ENCODE results near the gene RRAGD.

Gene RRAGD

GRCh38 chr6:89434954-89435353 is 22.9 kb upstream of the RRAGD start:
- Histone ChIP-seq H3K9me3 (replicated peaks; ENCODE audit: low read length) (no peaks in the 10 kb centered on the region), H3K9ac (ENCODE audit: low read depth, low read length) (no peak overlapping the region), H3K4me2 (ENCODE audit: low read length) (no peak overlapping the region), H3K27me3 (ENCODE audit: control insufficient read depth, insufficient read depth, low read length) (peaks cover 42% of the 10 kb centered on the region), H3K36me3 (ENCODE audit: insufficient read depth, low read length) (no peaks in the 10 kb centered on the region), H3K4me1 (ENCODE audit: control insufficient read depth, insufficient read depth, low read length) (peaks cover 3% of the 10 kb centered on the region), H3K4me3 (ENCODE audit: low read length) (no peak overlapping the region)

DNA sequence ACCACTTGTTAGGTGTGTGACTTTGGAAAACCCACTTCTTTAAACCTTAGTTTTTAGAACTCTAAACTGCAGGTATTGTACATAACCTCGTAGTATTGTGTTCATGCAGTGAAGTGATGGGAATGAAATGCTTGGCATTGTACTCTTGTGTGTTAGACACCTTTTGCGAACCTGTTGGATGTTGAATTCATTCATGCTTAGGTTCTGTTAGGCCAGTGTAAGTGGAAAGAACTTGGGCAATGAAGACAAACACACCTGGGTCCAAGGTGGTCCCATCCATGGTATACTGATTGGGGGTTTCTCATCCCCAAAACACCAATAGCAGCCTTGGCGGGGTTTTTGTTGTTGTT is 22.1 kb upstream of the RRAGD start:
- Histone ChIP-seq H3K4me2 (ENCODE audit: low read length) (no peak overlapping the region), H3K4me1 (ENCODE audit: control insufficient read depth, insufficient read depth, low read length) (peaks cover 3% of the 10 kb centered on the region), H3K9ac (ENCODE audit: low read depth, low read length) (no peak overlapping the region), H3K9me3 (replicated peaks; ENCODE audit: low read length) (no peaks in the 10 kb centered on the region), H3K27me3 (ENCODE audit: control insufficient read depth, insufficient read depth, low read length) (peaks cover 43% of the 10 kb centered on the region), H3K36me3 (ENCODE audit: insufficient read depth, low read length) (no peaks in the 10 kb centered on the region), H3K4me3 (ENCODE audit: low read length) (no peak overlapping the region)

DNA sequence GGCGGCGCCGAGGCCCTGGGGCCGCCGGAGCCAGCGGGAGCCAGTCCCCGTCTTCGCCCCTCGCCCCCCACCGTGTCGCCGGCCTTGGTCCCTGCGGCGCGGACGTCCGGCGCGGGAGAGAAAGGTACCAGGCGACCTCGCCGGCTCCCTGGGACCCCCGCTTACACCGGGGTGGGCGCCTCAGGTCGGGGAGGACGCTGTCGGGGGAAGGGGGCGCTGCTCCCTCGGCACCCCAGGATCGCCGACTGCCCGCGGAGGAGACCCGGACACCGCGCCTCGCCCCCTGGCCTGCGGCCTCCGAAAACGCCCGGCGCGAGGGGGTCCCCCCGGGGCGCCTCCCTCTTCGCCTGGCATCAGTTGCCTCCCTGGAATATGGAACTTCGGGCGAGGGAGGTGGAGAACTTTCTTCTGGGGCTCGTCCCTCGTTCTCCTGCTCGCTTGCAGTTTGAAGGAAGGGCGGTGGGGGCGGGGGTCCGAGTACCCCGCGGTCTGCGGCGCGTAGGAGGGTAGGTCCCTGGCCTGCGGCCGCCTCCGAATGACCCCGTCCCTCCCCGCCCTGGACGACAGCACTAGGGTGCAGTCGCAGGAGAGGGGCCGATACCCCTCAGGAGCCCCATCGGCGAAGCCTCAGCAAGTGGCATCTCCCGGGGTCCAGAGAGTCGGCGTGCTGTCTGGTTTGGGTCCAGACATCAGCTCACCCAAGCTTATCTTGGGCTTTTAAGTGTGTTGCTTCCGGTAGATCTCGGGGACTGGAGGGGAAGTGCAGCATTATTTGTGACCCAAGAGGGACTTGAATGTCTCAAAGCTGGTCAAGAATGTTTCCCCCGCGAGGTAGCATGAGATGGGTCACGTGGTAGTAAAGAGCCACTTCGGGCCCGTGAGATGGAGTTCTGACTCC is 21.4 kb upstream of the RRAGD start:
- Histone ChIP-seq H3K4me1 (ENCODE audit: control insufficient read depth, insufficient read depth, low read length) (peaks cover 3% of the 10 kb centered on the region), H3K9ac (ENCODE audit: low read depth, low read length) (peak overlapping the region; percentile 49)

GRCh38 chr6:89432875-89433251 is 20.8 kb upstream of the RRAGD start, which contains the start of gene ANKRD6:
ANKRD6 (plus strand) TSS chr6:89433152; CDS start chr6:89566977, 133,825 bp downstream.
- Histone ChIP-seq H3K36me3 (ENCODE audit: insufficient read depth, low read length) (no peaks in the 10 kb centered on the region), H3K9ac (ENCODE audit: low read depth, low read length) (peak within 1 kb of the TSS; percentile 49), H3K9me3 (replicated peaks; ENCODE audit: low read length) (no peaks in the 10 kb centered on the region), H3K4me1 (ENCODE audit: control insufficient read depth, insufficient read depth, low read length) (peaks cover 3% of the 10 kb centered on the region), H3K4me2 (ENCODE audit: low read length) (peak within 1 kb of the TSS; percentile 90), H3K4me3 (ENCODE audit: low read length) (peak within 1 kb of the TSS; percentile 69), H3K27me3 (ENCODE audit: control insufficient read depth, insufficient read depth, low read length) (peaks cover 43% of the 10 kb centered on the region)

More for the DNA sequence above, 21.4 kb upstream of the RRAGD start:
- peaks cover 43% of the 10 kb centered on the region for H3K27me3 ChIP-seq (ENCODE audit: control insufficient read depth, insufficient read depth, low read length)
- H3K36me3 ChIP-seq (ENCODE audit: insufficient read depth, low read length): no peaks in the 10 kb centered on the region
- peak overlapping the region; percentile 69 for H3K4me3 ChIP-seq (ENCODE audit: low read length)
- no peaks in the 10 kb centered on the region for H3K9me3 ChIP-seq (replicated peaks; ENCODE audit: low read length)
- peak overlapping the region; percentile 90 for H3K4me2 ChIP-seq (ENCODE audit: low read length)

DNA sequence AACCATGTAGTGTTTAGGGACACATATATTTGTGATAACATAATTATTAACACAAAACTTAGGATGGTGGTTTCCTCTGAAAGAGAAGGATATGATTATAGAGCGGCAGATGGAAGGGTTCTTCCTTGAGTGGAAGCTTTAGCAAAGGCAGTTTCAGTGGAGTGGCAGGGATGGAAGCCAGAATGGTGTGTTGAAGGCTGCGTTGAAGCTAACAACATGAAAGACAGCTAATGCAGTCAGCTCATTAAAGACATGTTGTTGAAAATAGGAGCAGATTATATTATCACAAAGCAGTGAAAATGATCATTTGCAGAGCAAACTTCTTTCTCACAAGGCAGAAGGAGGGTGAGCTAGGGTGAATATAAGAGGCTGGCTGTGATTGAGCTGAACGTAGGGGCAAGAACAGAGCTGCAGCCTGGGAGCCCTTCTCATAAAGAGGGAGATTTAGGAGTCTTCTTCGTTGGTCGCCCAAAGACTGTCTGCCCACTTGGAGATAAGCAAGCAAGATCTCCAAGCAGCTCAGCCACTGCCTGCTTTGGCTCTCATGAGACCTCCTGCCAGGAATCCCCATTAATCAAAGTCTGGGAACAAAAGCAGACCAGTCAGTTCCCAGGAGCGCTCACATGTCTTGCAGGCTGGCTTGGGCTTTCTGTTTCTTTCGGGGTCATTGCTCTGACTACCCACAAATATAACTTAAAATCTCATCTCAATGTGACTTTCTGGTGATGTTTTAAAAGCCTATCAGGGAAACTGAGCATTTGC is 18.3 kb upstream of the RRAGD start:
- peaks cover 3% of the 10 kb centered on the region for H3K4me1 ChIP-seq (ENCODE audit: control insufficient read depth, insufficient read depth, low read length)
- H3K9me3 ChIP-seq (replicated peaks; ENCODE audit: low read length): no peaks in the 10 kb centered on the region
- H3K27me3 ChIP-seq (ENCODE audit: control insufficient read depth, insufficient read depth, low read length): peaks cover 40% of the 10 kb centered on the region
- no peak overlapping the region for H3K4me2 ChIP-seq (ENCODE audit: low read length)
- no peak overlapping the region for H3K9ac ChIP-seq (ENCODE audit: low read depth, low read length)
- no peak overlapping the region for H3K4me3 ChIP-seq (ENCODE audit: low read length)
- H3K36me3 ChIP-seq (ENCODE audit: insufficient read depth, low read length): no peaks in the 10 kb centered on the region

DNA sequence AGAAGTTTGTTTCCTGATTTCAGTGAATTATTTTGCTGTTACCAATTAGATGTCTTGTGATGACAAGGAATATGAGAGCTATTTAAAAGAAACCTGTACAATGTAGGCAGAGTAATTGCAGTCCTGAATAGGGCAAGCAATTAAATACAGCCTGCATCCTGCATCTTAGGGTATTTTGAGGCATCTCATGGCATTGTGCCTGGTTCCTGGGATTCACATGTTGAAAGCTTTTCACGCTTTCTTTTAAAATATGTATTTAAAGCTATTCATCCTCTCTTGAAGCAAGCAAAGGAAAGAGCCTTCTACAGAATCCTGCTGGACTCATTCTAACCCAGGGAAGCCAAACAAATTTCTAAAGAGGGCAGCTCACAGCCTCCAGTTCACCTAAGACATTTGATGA is 4.7 kb upstream of the RRAGD start:
- H3K36me3 ChIP-seq (ENCODE audit: insufficient read depth, low read length): no peaks in the 10 kb centered on the region
- no peak overlapping the region for H3K4me2 ChIP-seq (ENCODE audit: low read length)
- H3K4me3 ChIP-seq (ENCODE audit: low read length): no peak overlapping the region
- no peak overlapping the region for H3K9ac ChIP-seq (ENCODE audit: low read depth, low read length)
- H3K27me3 ChIP-seq (ENCODE audit: control insufficient read depth, insufficient read depth, low read length): peaks cover 67% of the 10 kb centered on the region
- no peaks in the 10 kb centered on the region for H3K9me3 ChIP-seq (replicated peaks; ENCODE audit: low read length)
- peaks cover 6% of the 10 kb centered on the region for H3K4me1 ChIP-seq (ENCODE audit: control insufficient read depth, insufficient read depth, low read length)

- Histone ChIP-seq H3K27me3 (ENCODE audit: control insufficient read depth, insufficient read depth, low read length) (peaks cover 74% of the 10 kb centered on the region), H3K36me3 (ENCODE audit: insufficient read depth, low read length) (no peaks in the 10 kb centered on the region), H3K4me3 (ENCODE audit: low read length) (no peak overlapping the region), H3K9ac (ENCODE audit: low read depth, low read length) (no peak overlapping the region), H3K9me3 (replicated peaks; ENCODE audit: low read length) (no peaks in the 10 kb centered on the region), H3K4me1 (ENCODE audit: control insufficient read depth, insufficient read depth, low read length) (peaks cover 14% of the 10 kb centered on the region), H3K4me2 (ENCODE audit: low read length) (no peak overlapping the region)
These were observed 3.1 kb upstream of the RRAGD start for GRCh38 chr6:89415185-89415584.

DNA sequence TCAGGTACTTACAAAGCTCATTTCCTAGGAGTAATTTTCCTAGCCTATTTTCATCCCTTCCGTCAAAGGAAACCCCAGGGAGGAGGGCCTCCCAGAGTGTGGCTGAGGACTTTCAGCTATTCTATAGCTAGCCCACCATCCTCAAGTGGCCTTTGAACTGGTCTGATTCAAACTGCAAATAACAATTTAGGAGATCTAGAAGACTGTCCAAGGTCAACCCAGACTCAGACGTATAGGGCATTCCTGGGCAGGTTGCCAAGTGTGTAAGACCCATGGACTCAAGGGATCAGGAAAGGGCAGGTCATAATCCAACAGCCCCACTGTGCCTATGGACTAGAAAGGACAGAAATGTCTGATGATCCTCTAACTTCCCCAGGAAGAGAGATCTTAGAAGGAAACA is 2.1 kb upstream of the RRAGD start:
- no peak overlapping the region for H3K4me2 ChIP-seq (ENCODE audit: low read length)
- H3K9ac ChIP-seq (ENCODE audit: low read depth, low read length): no peak overlapping the region
- H3K36me3 ChIP-seq (ENCODE audit: insufficient read depth, low read length): no peaks in the 10 kb centered on the region
- H3K9me3 ChIP-seq (replicated peaks; ENCODE audit: low read length): no peaks in the 10 kb centered on the region
- H3K4me1 ChIP-seq (ENCODE audit: control insufficient read depth, insufficient read depth, low read length): peaks cover 14% of the 10 kb centered on the region
- H3K27me3 ChIP-seq (ENCODE audit: control insufficient read depth, insufficient read depth, low read length): peaks cover 83% of the 10 kb centered on the region
- H3K4me3 ChIP-seq (ENCODE audit: low read length): no peak overlapping the region

GRCh38 chr6:89413006-89413400 is 930 bp upstream of the RRAGD start:
- Histone ChIP-seq H3K36me3 (ENCODE audit: insufficient read depth, low read length) (no peaks in the 10 kb centered on the region), H3K27me3 (ENCODE audit: control insufficient read depth, insufficient read depth, low read length) (peaks cover 89% of the 10 kb centered on the region), H3K9me3 (replicated peaks; ENCODE audit: low read length) (no peaks in the 10 kb centered on the region), H3K4me3 (ENCODE audit: low read length) (no peak overlapping the region), H3K4me1 (ENCODE audit: control insufficient read depth, insufficient read depth, low read length) (peaks cover 14% of the 10 kb centered on the region), H3K9ac (ENCODE audit: low read depth, low read length) (no peak overlapping the region), H3K4me2 (ENCODE audit: low read length) (peak overlapping the region; percentile 86)

- Histone ChIP-seq H3K9me3 (replicated peaks; ENCODE audit: low read length) (no peaks in the 10 kb centered on the region), H3K27me3 (ENCODE audit: control insufficient read depth, insufficient read depth, low read length) (peaks cover 87% of the 10 kb centered on the region), H3K4me1 (ENCODE audit: control insufficient read depth, insufficient read depth, low read length) (peaks cover 14% of the 10 kb centered on the region), H3K4me2 (ENCODE audit: low read length) (peak overlapping the region; percentile 86), H3K4me3 (ENCODE audit: low read length) (peak overlapping the region; percentile 71), H3K36me3 (ENCODE audit: insufficient read depth, low read length) (no peaks in the 10 kb centered on the region), H3K9ac (ENCODE audit: low read depth, low read length) (no peak overlapping the region)
These were observed 665 bp downstream of the RRAGD start for GRCh38 chr6:89411145-89412070.

DNA sequence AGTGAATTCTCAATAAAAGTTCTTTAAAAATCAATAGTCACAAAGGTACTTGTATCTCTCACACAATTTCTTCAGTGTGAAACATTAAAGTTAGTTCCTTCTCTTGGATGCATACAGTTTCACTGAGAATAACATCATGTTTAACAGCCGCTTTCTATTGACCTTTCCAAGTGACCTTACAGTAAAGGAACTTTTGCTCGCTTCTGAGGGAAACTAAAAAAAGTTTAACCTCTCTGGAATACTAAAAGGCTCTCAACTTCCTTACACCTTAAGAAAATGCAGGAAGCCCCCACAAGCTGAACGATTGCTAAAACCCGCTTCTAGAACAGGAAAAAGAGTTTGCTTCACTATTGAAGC is 1.3 kb downstream of the RRAGD start:
- no peak overlapping the region for H3K9ac ChIP-seq (ENCODE audit: low read depth, low read length)
- peaks cover 14% of the 10 kb centered on the region for H3K4me1 ChIP-seq (ENCODE audit: control insufficient read depth, insufficient read depth, low read length)
- no peaks in the 10 kb centered on the region for H3K36me3 ChIP-seq (ENCODE audit: insufficient read depth, low read length)
- no peaks in the 10 kb centered on the region for H3K9me3 ChIP-seq (replicated peaks; ENCODE audit: low read length)
- peaks cover 87% of the 10 kb centered on the region for H3K27me3 ChIP-seq (ENCODE audit: control insufficient read depth, insufficient read depth, low read length)
- H3K4me3 ChIP-seq (ENCODE audit: low read length): peak overlapping the region; percentile 71
- peak overlapping the region; percentile 86 for H3K4me2 ChIP-seq (ENCODE audit: low read length)
